Activated naive CD4-positive, alpha-beta T cell treated with anti-CD3 and anti-CD28 coated beads, Interleukin-2, amount 50 U/mL, for 72 hours (primary cell): ENCODE data around the gene GNAI2. TPM values are rescaled to one million over a fixed set of nuclear protein-coding genes. Genes with fewer than 3 reads are reported as not detected.
"Not testable (repeated sequence)": the region's sequence is repeated elsewhere in the genome, so short reads cannot be mapped to it uniquely, and the experiment has no call there.

Experiments used
- ATAC-seq, 2 donors: fragments of 150-1000 bp; cut with Tn5 transposase; 2 replicates each; pipeline ENCODE4 v1.10.0; 2021; ENCODE audit warnings: mild to moderate bottlenecking in 2 of 2, moderate library complexity in 2 of 2
- DNase-seq, 2 donors: peaks; one replicate each; pipeline ENCODE4 v3.0.0; 2021 to 2022; ENCODE audit warnings: low spot score in 2 of 2
- H3K27ac Mint-ChIP-seq, 2 donors: one replicate each; pipeline ENCODE4 v1.8.0; 2022; ENCODE audit warnings: mild to moderate bottlenecking in 2 of 2, mixed read lengths in 2 of 2
- H3K36me3 Mint-ChIP-seq, 2 donors: one replicate each; pipeline ENCODE4 v1.8.0; 2022; ENCODE audit warnings: mixed read lengths in 2 of 2
- H3K9me3 Mint-ChIP-seq, 2 donors: one replicate each; pipeline ENCODE4 v1.8.0; 2022; ENCODE audit warnings: mixed read lengths in 2 of 2
- total RNA-seq, 2 donors: library from RNA; stranded (reverse); gene quantifications; one replicate each; pipeline ENCODE4 v1.2.3, GENCODE V29; 2022

The GNAI2 gene
- total RNA-seq, 2 donors from 2014 or later, result 313 to 349 TPM

- DNase-seq (no peak), ATAC-seq (no peak)
- no peaks in the 10 kb centered on the region for H3K9me3 Mint-ChIP-seq
- H3K27ac Mint-ChIP-seq, result no peak overlapping the region
- peaks cover 9 to 11% of the 10 kb centered on the region in 2 donors for H3K36me3 Mint-ChIP-seq
Measured at GRCh38 chr3:50232303-50232702, 3.7 kb upstream of the GNAI2 start.

GRCh38 chr3:50233176-50233575, 2.8 kb upstream of the GNAI2 start:
- no peaks in the 10 kb centered on the region for H3K9me3 Mint-ChIP-seq
- peak overlapping the region in 1 of 2 donors; percentile 39 for H3K27ac Mint-ChIP-seq
- H3K36me3 Mint-ChIP-seq, result peaks cover 15 to 20% of the 10 kb centered on the region in 2 donors
- ATAC-seq (no peak), DNase-seq (no peak)

- peak overlapping the region; percentile 91 to 98 for H3K27ac Mint-ChIP-seq
- H3K36me3 Mint-ChIP-seq, result peaks cover 21 to 28% of the 10 kb centered on the region in 2 donors
- no peak for ATAC-seq
- no peaks in the 10 kb centered on the region for H3K9me3 Mint-ChIP-seq
- DNase-seq, result no peak
Measured at GRCh38 chr3:50236484-50237132, 604 bp downstream of the GNAI2 start.

- DNase-seq, result no peak
- ATAC-seq, result no peak
- peak overlapping the region; percentile 91 to 98 for H3K27ac Mint-ChIP-seq
- no peaks in the 10 kb centered on the region for H3K9me3 Mint-ChIP-seq
- H3K36me3 Mint-ChIP-seq, result peaks cover 21 to 28% of the 10 kb centered on the region in 2 donors
Measured at GRCh38 chr3:50237133-50237651, 1.2 kb downstream of the GNAI2 start.

GRCh38 chr3:50237754-50238548, 1.9 kb downstream of the GNAI2 start:
- Mint-ChIP-seq H3K36me3 (peaks cover 21 to 28% of the 10 kb centered on the region in 2 donors), H3K9me3 (no peaks in the 10 kb centered on the region), H3K27ac (peak overlapping the region; percentile 91 to 98)
- DNase-seq (peak; percentile 86 to 87), ATAC-seq (peak; percentile 50 to 61)

GRCh38 chr3:50238549-50239026, 2.6 kb downstream of the GNAI2 start:
- no peak for ATAC-seq
- peak overlapping the region; percentile 91 to 98 for H3K27ac Mint-ChIP-seq
- no peaks in the 10 kb centered on the region for H3K9me3 Mint-ChIP-seq
- DNase-seq, result no peak
- H3K36me3 Mint-ChIP-seq, result peaks cover 21 to 28% of the 10 kb centered on the region in 2 donors

GRCh38 chr3:50239649-50240048, 3.6 kb downstream of the GNAI2 start:
- Mint-ChIP-seq H3K27ac (peak overlapping the region; percentile 90 to 98), H3K36me3 (peaks cover 21 to 28% of the 10 kb centered on the region in 2 donors), H3K9me3 (no peaks in the 10 kb centered on the region)
- DNase-seq, result no peak
- ATAC-seq, result no peak

- Mint-ChIP-seq H3K9me3 (no peaks in the 10 kb centered on the region), H3K36me3 (peaks cover 21 to 28% of the 10 kb centered on the region in 2 donors), H3K27ac (peak overlapping the region; percentile 90 to 91)
- DNase-seq, result no peak
- no peak for ATAC-seq
Measured at GRCh38 chr3:50241163-50241562, 5.2 kb downstream of the GNAI2 start.

GRCh38 chr3:50241713-50242380, 5.8 kb downstream of the GNAI2 start:
- DNase-seq, result no peak
- no peak for ATAC-seq
- Mint-ChIP-seq H3K36me3 (peaks cover 16 to 23% of the 10 kb centered on the region in 2 donors), H3K9me3 (no peaks in the 10 kb centered on the region), H3K27ac (peak overlapping the region; percentile 82 to 90)

GRCh38 chr3:50242381-50242770, 6.4 kb downstream of the GNAI2 start:
- no peak for DNase-seq
- Mint-ChIP-seq H3K27ac (peak overlapping the region; percentile 90 to 97), H3K9me3 (no peaks in the 10 kb centered on the region), H3K36me3 (peaks cover 11 to 22% of the 10 kb centered on the region in 2 donors)
- no peak for ATAC-seq

GRCh38 chr3:50242851-50243542, 7.0 kb downstream of the GNAI2 start:
- Mint-ChIP-seq H3K36me3 (peaks cover 6 to 15% of the 10 kb centered on the region in 2 donors), H3K27ac (peak overlapping the region; percentile 90 to 97), H3K9me3 (no peaks in the 10 kb centered on the region)
- ATAC-seq, result peak in 1 of 2 donors; percentile 27
- peak in 1 of 2 donors; percentile 77 for DNase-seq

- Mint-ChIP-seq H3K27ac (peak overlapping the region; percentile 75 to 90), H3K36me3 (peaks cover 6 to 13% of the 10 kb centered on the region in 2 donors), H3K9me3 (no peaks in the 10 kb centered on the region)
- ATAC-seq (no peak), DNase-seq (no peak)
Measured at GRCh38 chr3:50243543-50243895, 7.5 kb downstream of the GNAI2 start.

GRCh38 chr3:50244813-50245212, 8.8 kb downstream of the GNAI2 start:
- H3K27ac Mint-ChIP-seq, result peak overlapping the region; percentile 87 to 90
- not testable (repeated sequence) for ATAC-seq, H3K9me3 Mint-ChIP-seq, H3K36me3 Mint-ChIP-seq, DNase-seq

GRCh38 chr3:50245251-50245745, 9.3 kb downstream of the GNAI2 start:
- H3K9me3 Mint-ChIP-seq, result no peaks in the 10 kb centered on the region
- peak overlapping the region; percentile 87 to 90 for H3K27ac Mint-ChIP-seq
- no peak for DNase-seq
- peaks cover 0 to 9% of the 10 kb centered on the region in 2 donors for H3K36me3 Mint-ChIP-seq
- no peak for ATAC-seq

GRCh38 chr3:50245831-50246516, 10.0 kb downstream of the GNAI2 start:
- ATAC-seq (peak; percentile 70 to 84), DNase-seq (peak; percentile 92 to 99)
- Mint-ChIP-seq H3K27ac (peak overlapping the region; percentile 90 to 95), H3K36me3 (peaks cover 0 to 10% of the 10 kb centered on the region in 2 donors), H3K9me3 (no peaks in the 10 kb centered on the region)
